K562 (cell line): ENCODE results near the gene ACSM5. TPM values are rescaled to one million over a fixed set of nuclear protein-coding genes. Genes with fewer than 3 reads are reported as not detected.
"Not testable (repeated sequence)": the region's sequence is repeated elsewhere in the genome, so short reads cannot be mapped to it uniquely, and the experiment has no call there.

Experiments
- ATAC-seq: fragments of 200-7000 bp; cut with Tn5 transposase; 3 replicates; pipeline ENCODE4 v1.9.1; 2020; ENCODE audit warnings: moderate library complexity
- BruUV-seq: library from RNA; stranded (reverse); fragments of 400-500 nt; replicated peaks from 2 replicates; lab custom pipeline; 2021; lab: Mats Ljungman, UMichigan
- CTCF ChIA-PET: fragments of 300-600 bp; formaldehyde crosslinking; extraction: SDS; loops from one replicate; lab custom pipeline; 2021; ENCODE audit warnings: low intra/inter-chr PET ratio; lab: Yijun Ruan, JAX
- POLR2A ChIA-PET: fragments of 300-600, 350-650 bp; sonication (Branson Sonifier 250); formaldehyde crosslinking; extraction: SDS; loops from one replicate; lab custom pipeline; 2021; ENCODE audit warnings: antibody characterized with exemption, inconsistent platforms; lab: Yijun Ruan, JAX
- DNase-seq, 4 experiments: peaks; one replicate each; pipeline versions ENCODE4 v3.0.0 to v3.0.0-alpha.2; 2011 to 2018; ENCODE audit warnings: low spot score in 3 of 4, mixed read lengths in 3 of 4; ENCODE audit errors: extremely low read depth in 1 of 4
- FAIRE-seq: peaks from 2 replicates; lab custom pipeline; 2011; peaks lifted over from hg19 to GRCh38; lab: Jason Lieb, UNC
- H2AFZ ChIP-seq: 2 replicates; pipeline ENCODE4 v1.6.0; 2011; ENCODE audit warnings: low read depth, low read length, control low read depth, inconsistent platforms
- H3K27ac ChIP-seq: fragments of 200-600 bp; 3 replicates; pipeline ENCODE4 v1.8.0; 2011; ENCODE audit warnings: low read depth, mild to moderate bottlenecking, control low read depth, inconsistent platforms, low read length, moderate library complexity, mixed read lengths; ENCODE audit errors: extremely low read depth
- H3K27me3 ChIP-seq, 2 experiments: fragments of 300-600 bp in 1 of 2; 2 replicates in 1 of 2; 3 replicates in 1 of 2; pipeline versions ENCODE4 v1.6.0 to v1.8.0; 2011; ENCODE audit warnings: inconsistent platforms in 2 of 2, low read length in 2 of 2, mild to moderate bottlenecking in 1 of 2, mixed read lengths in 1 of 2, moderate library complexity in 1 of 2; ENCODE audit not compliant: control insufficient read depth in 2 of 2, insufficient read depth in 2 of 2
- H3K36me3 ChIP-seq: fragments of 300-600 bp; 3 replicates; pipeline ENCODE4 v1.8.0; 2011; ENCODE audit warnings: mild to moderate bottlenecking, low read length, inconsistent platforms; ENCODE audit not compliant: control insufficient read depth, insufficient read depth
- H3K4me1 ChIP-seq, 2 experiments: fragments of 200-600 bp in 1 of 2; replicated peaks in 1 of 2; 2 replicates in 1 of 2; 3 replicates in 1 of 2; pipeline versions ENCODE4 v1.5.1 to v1.8.0; 2011; ENCODE audit warnings: inconsistent platforms in 2 of 2, low read length in 2 of 2, mild to moderate bottlenecking in 1 of 2, mixed read lengths in 1 of 2, moderate library complexity in 1 of 2; ENCODE audit not compliant: control insufficient read depth in 2 of 2, insufficient read depth in 2 of 2
- H3K4me2 ChIP-seq: 2 replicates; pipeline ENCODE4 v1.6.1; 2011; ENCODE audit warnings: low read length, control low read depth, inconsistent platforms, mixed read lengths; ENCODE audit not compliant: insufficient read depth
- H3K4me3 ChIP-seq: fragments of 200-600 bp; sonication (generic), shearing (Covaris generic); 2 replicates; pipeline ENCODE4 v1.5.1; 2016; ENCODE audit warnings: control low read depth, inconsistent platforms
- H3K79me2 ChIP-seq: fragments of 200-600 bp; 3 replicates; pipeline ENCODE4 v1.8.0; 2011; ENCODE audit warnings: low read length, inconsistent platforms; ENCODE audit not compliant: control insufficient read depth, insufficient read depth
- H3K9ac ChIP-seq, 2 experiments: 2 replicates each; pipeline versions ENCODE4 v1.6.0 to v1.6.1; 2011; ENCODE audit warnings: low read depth in 2 of 2, low read length in 2 of 2, control low read depth in 1 of 2, inconsistent platforms in 1 of 2, mild to moderate bottlenecking in 1 of 2, mixed read lengths in 1 of 2; ENCODE audit not compliant: insufficient read depth in 1 of 2
- H3K9me1 ChIP-seq: one replicate; pipeline ENCODE4 v1.6.0; 2011; ENCODE audit warnings: inconsistent platforms, mild to moderate bottlenecking, low read length, moderate library complexity; ENCODE audit not compliant: control insufficient read depth, insufficient read depth
- H3K9me3 ChIP-seq: replicated peaks from 2 replicates; pipeline ENCODE4 v1.5.1; 2011; ENCODE audit warnings: low read depth, low read length, inconsistent platforms; ENCODE audit not compliant: control insufficient read depth, insufficient read depth
- H4K20me1 ChIP-seq: replicated peaks from 2 replicates; pipeline ENCODE4 v1.6.1; 2011; ENCODE audit warnings: low read length, inconsistent platforms, mixed read lengths; ENCODE audit not compliant: control insufficient read depth, insufficient read depth
- whole genome bisulfite sequencing: fragments of 100-300 bp; shearing (Covaris generic); methylation state at CpG from one replicate; pipeline ENCODE4 v1.1.6; 2016; ENCODE audit warnings: low coverage, mixed read lengths; ENCODE audit not compliant: insufficient coverage; ENCODE audit errors: missing lambda C conversion rate; 5-methylcytosine and 5-hydroxymethylcytosine counted together
- in situ Hi-C: fragments of 300-500 bp; cut with MboI; formaldehyde crosslinking; loops from 4 replicates; pipeline ENCODE4 v1.15.0; 2018; ENCODE audit warnings: inconsistent platforms, mixed read lengths
- intact Hi-C: fragments of 100-400 bp; cut with micrococcal nuclease; formaldehyde crosslinking; loops from 2 replicates; pipeline ENCODE4 v1.14.2; 2022
- polyA plus RNA-seq, 8 experiments: library from polyadenylated mRNA; depleted of rRNA in 4 of 8; stranded (reverse) in 5 of 8; unstranded in 3 of 8; fragments of >200 nt; fragmentation: Nextera tagmentation in 2 of 8; fragmentation: Illumina TruSeq in 1 of 8; extraction: Ambion mirVana in 2 of 8; extraction: Trizol in 1 of 8; gene quantifications; 2 replicates each; pipeline versions ENCODE4 v1.2.1 to v1.2.3, GENCODE V29; 2011 to 2014; ENCODE audit warnings: inconsistent platforms in 1 of 8, missing spikeins in 1 of 8
- total RNA-seq, 7 experiments: library from RNA; depleted of rRNA in 6 of 7; stranded (reverse); fragments of >200 nt in 6 of 7; fragmentation: Illumina TruSeq in 2 of 7; extraction: Trizol in 2 of 7; gene quantifications; 2 replicates each; pipeline versions ENCODE4 v1.2.1 to v1.2.3, GENCODE V29; 2011 to 2021; ENCODE audit warnings: low replicate concordance in 1 of 7

ACSM5 gene
- total and polyA plus RNA-seq, 9 of the 15 experiments (the other 6 are each of a cell fraction or from before 2014, with no cell fraction given): not detected

GRCh38 chr16:20427401-20427797 is 18.1 kb downstream of the ACSM5 start:
- FAIRE-seq, H4K20me1 ChIP-seq, H3K9me3 ChIP-seq, H3K9me1 ChIP-seq, H3K4me1 ChIP-seq, H3K9ac ChIP-seq, H3K79me2 ChIP-seq, BruUV-seq, ATAC-seq, in situ Hi-C loops, H2AFZ ChIP-seq, H3K36me3 ChIP-seq, H3K27ac ChIP-seq, intact Hi-C loops, CTCF ChIA-PET, H3K4me3 ChIP-seq, H3K27me3 ChIP-seq, POLR2A ChIA-PET, H3K4me2 ChIP-seq, DNase-seq: not testable (repeated sequence)
- 0% methylated on average over 2 of the region's 2 CpGs for WGBS

GRCh38 chr16:20429499-20429898 is 20.2 kb downstream of the ACSM5 start:
- H3K27me3 ChIP-seq, H3K36me3 ChIP-seq, BruUV-seq, H4K20me1 ChIP-seq, H2AFZ ChIP-seq, intact Hi-C loops, DNase-seq, H3K4me2 ChIP-seq, FAIRE-seq, ATAC-seq, in situ Hi-C loops, CTCF ChIA-PET, H3K79me2 ChIP-seq, H3K4me1 ChIP-seq, POLR2A ChIA-PET, H3K4me3 ChIP-seq, H3K27ac ChIP-seq, H3K9me1 ChIP-seq, H3K9me3 ChIP-seq, H3K9ac ChIP-seq: not testable (repeated sequence)
- WGBS: 0% methylated on average over 4 of the region's 7 CpGs
